Brain microvascular endothelial cell (primary cell): ENCODE measurements around the gene SLC26A4.
"Not testable (repeated sequence)": the region's sequence is repeated elsewhere in the genome, so short reads cannot be mapped to it uniquely, and the experiment has no call there.

ENCODE experiments used
- DNase-seq: peaks from one replicate; pipeline ENCODE4 v3.0.0-alpha.2; 2020
- H3K27ac ChIP-seq: fragments of 250-450 bp; sonication (Bioruptor Pico); 2 replicates; pipeline ENCODE4 v1.5.1; 2020; ENCODE audit warnings: mild to moderate bottlenecking, moderate library complexity
- H3K27me3 ChIP-seq: fragments of 250-450 bp; sonication (Bioruptor Pico); replicated peaks from 2 replicates; pipeline ENCODE4 v1.5.1; 2020; ENCODE audit warnings: mild to moderate bottlenecking
- H3K36me3 ChIP-seq: fragments of 250-450 bp; sonication (Bioruptor Pico); replicated peaks from 2 replicates; pipeline ENCODE4 v1.5.1; 2020; ENCODE audit warnings: mild to moderate bottlenecking
- H3K4me3 ChIP-seq: 2 replicates; pipeline ENCODE4 v1.5.1; 2011; ENCODE audit warnings: low read depth, mild to moderate bottlenecking, control low read depth, low read length, moderate library complexity
- CTCF ChIP-seq: IDR thresholded peaks from 2 replicates; pipeline ENCODE4 v1.5.1; 2011; ENCODE audit warnings: low read depth, mild to moderate bottlenecking, moderate library complexity, low read length, control low read depth, inconsistent platforms; ENCODE audit errors: missing control alignments
- in situ Hi-C: cut with HindIII; loops from 2 replicates; pipeline ENCODE4 v1.10.0; 2017; ENCODE audit warnings: low sequenced_read_pairs, low pct_ligation_motif_present

Gene SLC26A4

GRCh38 chr7:107631588-107632491 lies 28.8 kb upstream of the SLC26A4 start:
- no peaks in the 10 kb centered on the region for H3K36me3 ChIP-seq
- no peak overlapping the region for H3K4me3 ChIP-seq
- no peak for TF ChIP-seq CTCF
- H3K27me3 ChIP-seq: no peaks in the 10 kb centered on the region
- H3K27ac ChIP-seq: no peak overlapping the region
- DNase-seq: no peak
- in situ Hi-C loops: no loop called here

GRCh38 chr7:107632492-107632865 lies 28.1 kb upstream of the SLC26A4 start:
- H3K27ac ChIP-seq: no peak overlapping the region
- no peak for DNase-seq
- no peak for TF ChIP-seq CTCF
- no peaks in the 10 kb centered on the region for H3K36me3 ChIP-seq
- in situ Hi-C loops: no loop called here
- H3K27me3 ChIP-seq: no peaks in the 10 kb centered on the region
- no peak overlapping the region for H3K4me3 ChIP-seq

GRCh38 chr7:107638594-107638993 lies 22.0 kb upstream of the SLC26A4 start:
- no peaks in the 10 kb centered on the region for H3K36me3 ChIP-seq
- no peak overlapping the region for H3K4me3 ChIP-seq
- in situ Hi-C loops: no loop called here
- no peaks in the 10 kb centered on the region for H3K27me3 ChIP-seq
- no peak for DNase-seq
- no peak for TF ChIP-seq CTCF
- H3K27ac ChIP-seq: no peak overlapping the region

- H3K27ac ChIP-seq, H3K27me3 ChIP-seq, DNase-seq, H3K36me3 ChIP-seq, H3K4me3 ChIP-seq, in situ Hi-C loops: not testable (repeated sequence)
Measured at GRCh38 chr7:107639070-107639469, 21.6 kb upstream of the SLC26A4 start.

GRCh38 chr7:107641676-107642075 lies 19.0 kb upstream of the SLC26A4 start:
- DNase-seq: no peak
- H3K4me3 ChIP-seq: no peak overlapping the region
- H3K36me3 ChIP-seq: no peaks in the 10 kb centered on the region
- in situ Hi-C loops: no loop called here
- no peaks in the 10 kb centered on the region for H3K27me3 ChIP-seq
- no peak overlapping the region for H3K27ac ChIP-seq
- TF ChIP-seq CTCF: no peak

- no peak for DNase-seq
- no peak overlapping the region for H3K27ac ChIP-seq
- in situ Hi-C loops: no loop called here
- no peak for TF ChIP-seq CTCF
- no peaks in the 10 kb centered on the region for H3K36me3 ChIP-seq
- no peak overlapping the region for H3K4me3 ChIP-seq
- H3K27me3 ChIP-seq: no peaks in the 10 kb centered on the region
Measured at GRCh38 chr7:107642501-107642900, 18.1 kb upstream of the SLC26A4 start.
